GM12892 (cell line): ENCODE measurements around the gene PRKN.

Source experiments
- POLR2A ChIP-seq: IDR thresholded peaks from 2 replicates; pipeline ENCODE4 v1.6.1; 2011; ENCODE audit warnings: low read depth, low read length, control low read depth
- POLR2AphosphoS5 ChIP-seq: IDR thresholded peaks from 2 replicates; pipeline ENCODE4 v1.6.1; 2011; ENCODE audit warnings: low read depth, low read length, control low read depth

DNA sequence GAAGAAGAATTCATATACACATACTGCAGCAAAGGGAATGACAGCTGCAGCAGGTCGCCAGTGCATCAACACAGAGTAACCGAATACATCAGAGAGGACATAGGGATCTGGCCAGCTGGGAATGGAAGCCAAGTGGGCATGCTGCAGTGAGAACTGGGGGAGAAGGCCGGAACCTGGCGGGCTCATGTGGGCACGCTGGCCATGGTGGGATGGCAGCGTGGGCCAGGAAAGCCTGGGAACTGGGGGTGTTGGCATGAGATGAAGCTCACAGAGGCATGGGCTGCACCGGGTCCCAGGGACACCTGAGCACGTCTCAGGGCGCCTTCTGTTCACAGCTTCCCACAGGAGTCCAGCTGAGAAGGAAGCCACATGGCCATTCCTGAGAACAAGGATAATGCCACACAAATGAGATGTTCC, 1314.2 kb downstream of the PRKN start:
- TF ChIP-seq POLR2AphosphoS5 (no peak), POLR2A (no peak)
